ENCODE data around the gene SPCS1.

SPCS1 gene

DNA sequence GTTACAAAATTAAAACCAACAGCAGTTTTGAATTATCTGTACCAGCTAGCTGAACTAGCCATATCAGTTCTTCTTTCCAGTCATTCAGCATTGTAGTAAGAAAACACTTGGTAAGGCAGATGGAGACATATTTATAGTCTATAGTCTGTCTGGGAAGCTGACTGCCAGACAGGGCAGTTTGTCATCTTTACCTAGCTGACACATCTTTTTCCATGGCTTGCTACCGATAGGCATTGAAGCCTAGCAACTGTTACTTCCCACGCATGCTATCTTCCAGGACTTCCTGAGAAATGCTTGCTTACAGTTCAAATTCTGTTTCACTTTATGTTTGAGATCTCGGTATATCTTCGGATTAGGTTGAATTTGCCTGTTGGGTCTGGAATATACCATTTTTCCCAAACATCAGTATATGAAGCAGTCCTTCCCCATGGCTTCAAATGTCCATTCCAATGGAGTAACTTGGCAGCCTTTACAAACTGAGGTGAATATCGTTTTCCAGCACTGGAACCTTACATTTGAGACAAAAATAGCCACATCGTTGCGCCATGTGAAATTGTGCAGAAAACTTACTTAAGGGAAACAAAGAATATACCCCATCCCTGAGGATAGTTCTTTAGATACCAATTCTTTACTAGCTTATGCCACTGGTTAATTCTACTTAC, 11.2 kb upstream of the SPCS1 start:
- no peak for DNase-seq (ENCODE audit: low read depth in 1 of 2, low spot score in 1 of 2)

GRCh38 chr3:52695798-52696671, 9.9 kb upstream of the SPCS1 start:
- DNase-seq (ENCODE audit: low read depth in 1 of 2, low spot score in 1 of 2): no peak

DNA sequence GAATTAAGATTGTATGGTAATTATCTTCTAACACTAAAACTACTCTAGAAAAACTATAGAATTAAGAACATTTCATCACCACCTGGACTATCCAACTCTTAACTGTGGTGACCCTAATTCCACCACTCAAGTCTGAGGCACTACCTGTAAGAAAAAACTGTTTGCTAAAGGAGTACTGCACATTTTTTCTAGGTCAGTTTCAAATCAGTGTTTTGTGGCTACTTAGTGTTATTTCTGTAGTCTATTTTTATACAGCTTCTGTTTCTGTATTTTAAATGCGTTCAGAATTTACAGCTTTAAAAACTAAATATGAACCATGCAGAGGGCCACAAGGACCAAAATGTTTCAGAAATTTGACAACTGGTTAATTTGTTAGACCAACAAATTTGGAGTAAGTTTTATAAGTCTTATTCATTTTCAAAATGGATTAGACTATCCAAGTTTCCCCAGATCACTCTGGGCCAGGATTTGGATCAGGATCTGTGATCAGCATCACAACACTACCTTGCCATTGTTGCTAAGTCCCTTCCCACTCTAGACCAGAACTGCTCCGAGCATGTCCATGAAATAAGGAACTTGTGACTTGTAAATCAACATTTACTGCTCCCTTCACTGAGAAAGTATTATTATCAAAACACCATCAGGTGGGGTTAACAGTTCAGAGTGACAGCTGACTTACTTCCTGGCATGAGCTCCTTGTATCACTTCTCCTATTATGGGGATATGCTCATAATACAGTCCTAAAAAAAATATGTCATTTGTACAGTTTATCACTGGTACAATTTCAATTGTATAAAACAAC, 8.9 kb upstream of the SPCS1 start:
- no peak for DNase-seq (ENCODE audit: low read depth in 1 of 2, low spot score in 1 of 2)

GRCh38 chr3:52697632-52697965, 8.3 kb upstream of the SPCS1 start:
- no peak for DNase-seq (ENCODE audit: low read depth in 1 of 2, low spot score in 1 of 2)

DNA sequence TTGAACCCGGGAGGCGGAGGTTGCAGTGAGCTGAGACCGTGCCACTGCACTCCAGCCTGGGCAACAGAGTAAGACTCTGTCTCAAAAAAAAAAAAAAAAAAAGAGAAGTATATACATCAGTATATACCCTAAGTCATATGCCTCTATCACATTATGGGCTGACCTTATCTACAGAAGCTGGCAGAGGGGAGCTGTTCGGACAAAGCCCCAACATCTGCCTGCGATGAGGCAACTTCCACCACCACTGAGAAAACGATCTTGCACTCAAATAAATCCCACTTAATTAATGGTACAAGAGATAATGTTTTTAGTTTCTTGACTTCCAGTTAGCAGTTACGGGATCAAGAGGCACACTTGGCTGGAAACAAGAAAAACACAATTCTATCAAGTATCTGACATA, 2.6 kb upstream of the SPCS1 start:
- no peak for DNase-seq (ENCODE audit: low read depth in 1 of 2, low spot score in 1 of 2)

DNA sequence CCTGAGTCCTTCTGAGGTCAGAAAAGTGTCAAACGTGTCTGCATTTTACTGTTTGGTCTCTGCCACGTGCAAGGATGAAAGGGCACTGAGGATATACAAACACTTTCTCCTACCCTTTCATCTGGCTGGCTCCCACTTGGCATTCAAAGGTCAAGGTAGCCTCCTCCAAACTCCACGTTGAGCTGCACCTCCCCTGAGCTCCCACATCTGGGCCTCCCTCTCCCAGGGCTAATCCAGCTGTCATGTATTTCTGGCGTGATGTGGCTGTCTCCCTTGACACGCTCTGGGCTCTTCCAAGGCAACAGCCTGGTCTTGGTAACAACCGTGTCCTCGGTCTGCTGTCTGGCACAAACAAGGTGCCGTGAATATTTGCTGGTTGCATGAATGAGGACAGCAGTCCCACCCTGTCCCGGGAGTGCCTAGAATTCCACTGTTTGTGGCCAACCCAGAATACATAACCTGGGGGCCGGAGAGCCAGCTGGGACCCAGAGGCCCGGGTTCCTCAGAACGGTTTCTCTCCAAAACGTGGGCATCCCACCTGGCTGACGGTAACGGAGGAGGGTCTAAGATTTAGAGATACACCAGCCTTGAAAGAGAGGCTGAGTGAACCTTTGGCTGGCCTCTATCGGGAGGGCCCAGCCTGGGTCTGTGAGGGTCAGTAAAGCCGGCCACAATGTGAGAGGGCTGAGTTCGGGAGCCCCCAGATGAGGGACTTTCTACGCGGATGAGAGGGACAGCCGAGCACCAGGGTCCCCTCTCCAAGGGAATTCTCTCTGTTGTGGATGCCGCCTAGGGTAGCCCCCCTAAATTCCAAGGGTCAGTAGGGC, 1.1 kb upstream of the SPCS1 start:
- no peak for DNase-seq (ENCODE audit: low read depth in 1 of 2, low spot score in 1 of 2)

DNA sequence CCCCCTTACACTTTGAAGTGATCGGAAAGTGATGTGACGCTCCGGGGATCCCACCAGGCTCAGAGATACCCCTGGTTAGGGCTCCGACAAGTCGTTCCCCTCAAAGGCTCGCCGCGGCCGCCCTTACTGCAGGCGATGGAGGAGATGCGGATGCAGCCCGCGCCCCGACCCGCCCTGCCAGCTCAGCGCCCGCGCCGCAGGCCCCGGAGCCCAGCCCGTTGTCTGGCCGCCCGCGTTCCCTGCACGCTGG, 543 bp upstream of the SPCS1 start:
- no peak for DNase-seq (ENCODE audit: low read depth in 1 of 2, low spot score in 1 of 2)

DNA sequence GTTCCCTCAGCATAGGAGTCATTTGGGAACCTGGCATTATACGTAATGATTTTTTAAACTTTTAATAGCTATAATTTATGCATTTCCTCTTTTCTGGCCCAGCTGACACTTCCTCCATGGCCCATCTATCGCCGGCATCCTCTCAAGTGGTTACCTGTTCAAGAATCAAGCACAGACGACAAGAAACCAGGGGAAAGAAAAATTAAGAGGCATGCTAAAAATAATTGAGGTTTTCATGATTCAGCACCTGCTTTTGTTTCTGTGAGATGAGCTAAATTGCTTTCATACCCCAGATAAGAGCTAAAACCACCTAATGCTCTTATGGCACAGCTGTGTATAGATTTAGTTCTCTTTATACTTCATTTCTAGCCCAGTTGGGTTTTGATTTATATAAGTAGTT, 1.7 kb downstream of the SPCS1 start:
- no peak for DNase-seq (ENCODE audit: low read depth in 1 of 2, low spot score in 1 of 2)

- DNase-seq (ENCODE audit: low read depth in 1 of 2, low spot score in 1 of 2): no peak
These were observed 4.6 kb downstream of the SPCS1 start for GRCh38 chr3:52710512-52710911.

DNA sequence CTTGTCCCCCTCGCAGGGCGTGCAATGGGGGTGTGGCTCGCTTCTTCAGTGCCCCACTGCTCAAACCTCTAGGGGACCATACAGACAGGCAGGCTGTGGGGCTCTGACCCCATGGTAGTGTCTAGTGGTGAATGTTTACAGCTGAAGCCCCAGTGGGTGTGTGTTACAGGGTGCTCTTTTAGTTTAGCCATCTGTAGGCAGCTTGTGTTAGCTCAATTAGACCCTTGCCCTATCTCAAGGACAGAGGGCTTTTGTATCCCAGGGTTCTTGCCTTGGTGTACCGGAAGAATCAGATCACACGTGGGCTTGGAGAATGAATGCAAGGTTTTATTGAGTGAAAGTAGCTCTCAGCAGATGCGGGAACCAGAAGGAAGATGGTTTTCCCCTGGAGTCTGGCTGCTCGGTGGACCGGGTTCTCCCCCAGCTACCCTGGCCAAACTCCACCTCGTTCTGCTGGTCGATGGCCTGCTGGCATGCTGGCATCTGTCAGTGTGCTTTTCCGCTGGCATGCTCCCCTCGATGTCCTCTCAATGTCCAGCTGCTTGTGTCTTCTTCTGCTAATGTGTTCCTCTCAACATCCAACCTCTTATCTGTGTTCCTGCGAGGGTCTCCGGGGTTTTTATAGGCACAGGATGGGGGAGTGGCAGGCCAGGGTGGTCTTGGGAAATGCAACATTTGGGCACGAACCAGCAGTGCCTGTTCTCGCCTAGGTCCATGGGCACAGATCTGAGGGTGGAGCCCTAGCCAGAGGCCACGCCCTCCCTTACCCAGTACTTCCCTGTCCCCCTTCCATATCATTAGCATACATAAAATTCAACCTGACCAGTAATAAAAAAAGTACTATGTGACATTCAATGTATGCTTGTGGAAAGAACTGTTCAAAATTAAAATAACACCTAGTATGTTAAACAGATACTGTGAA, 6.6 kb downstream of the SPCS1 start:
- DNase-seq (ENCODE audit: low read depth in 1 of 2, low spot score in 1 of 2): no peak

DNA sequence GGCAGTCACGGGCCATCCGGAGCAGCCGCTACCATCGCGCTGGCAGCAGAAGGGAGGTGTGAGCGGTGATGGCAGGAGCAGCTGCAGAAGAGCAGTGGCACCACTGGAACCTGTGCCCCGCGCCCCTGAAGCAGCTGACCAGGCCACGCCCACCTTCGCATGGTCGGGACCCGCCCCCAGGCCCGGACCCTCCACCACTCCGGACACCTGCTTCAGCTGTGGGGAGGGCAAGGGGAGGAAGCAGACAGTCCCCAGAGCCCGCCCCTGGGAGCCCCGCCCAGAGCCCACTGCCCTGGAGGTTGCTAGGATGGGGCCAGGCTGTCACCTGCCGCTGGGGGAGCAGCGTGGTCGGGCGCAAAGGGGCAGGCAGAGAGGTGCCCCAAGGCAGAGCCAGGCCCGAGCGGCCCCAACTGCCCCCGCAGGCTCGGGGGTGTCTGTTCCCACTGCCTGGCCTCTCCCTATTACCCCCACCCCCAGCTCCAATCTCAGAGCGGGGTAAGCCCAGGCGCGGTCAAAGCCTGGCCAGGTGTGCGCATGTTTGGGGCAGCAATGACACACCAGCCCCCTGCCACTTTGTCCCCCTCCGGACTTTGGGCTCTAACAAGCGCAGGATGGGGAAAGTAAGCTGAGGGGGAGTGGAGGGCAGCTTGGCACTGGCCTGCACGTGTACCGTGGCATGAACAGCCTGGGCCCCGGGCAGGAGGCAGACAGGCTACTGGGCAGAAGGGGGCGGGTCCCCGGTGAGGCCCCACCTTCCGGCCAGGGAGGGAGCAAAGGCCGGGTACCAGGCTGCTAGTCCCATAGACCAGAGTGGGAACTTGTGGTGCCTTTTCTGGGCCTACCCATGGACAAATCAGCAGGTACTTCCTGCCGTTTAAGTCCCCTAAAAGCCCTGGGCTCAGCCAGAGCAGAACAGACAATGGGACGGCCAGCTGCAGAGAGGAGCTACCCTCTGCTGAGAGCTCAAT, 8.7 kb downstream of the SPCS1 start:
- DNase-seq (ENCODE audit: low read depth in 1 of 2, low spot score in 1 of 2): no peak

DNA sequence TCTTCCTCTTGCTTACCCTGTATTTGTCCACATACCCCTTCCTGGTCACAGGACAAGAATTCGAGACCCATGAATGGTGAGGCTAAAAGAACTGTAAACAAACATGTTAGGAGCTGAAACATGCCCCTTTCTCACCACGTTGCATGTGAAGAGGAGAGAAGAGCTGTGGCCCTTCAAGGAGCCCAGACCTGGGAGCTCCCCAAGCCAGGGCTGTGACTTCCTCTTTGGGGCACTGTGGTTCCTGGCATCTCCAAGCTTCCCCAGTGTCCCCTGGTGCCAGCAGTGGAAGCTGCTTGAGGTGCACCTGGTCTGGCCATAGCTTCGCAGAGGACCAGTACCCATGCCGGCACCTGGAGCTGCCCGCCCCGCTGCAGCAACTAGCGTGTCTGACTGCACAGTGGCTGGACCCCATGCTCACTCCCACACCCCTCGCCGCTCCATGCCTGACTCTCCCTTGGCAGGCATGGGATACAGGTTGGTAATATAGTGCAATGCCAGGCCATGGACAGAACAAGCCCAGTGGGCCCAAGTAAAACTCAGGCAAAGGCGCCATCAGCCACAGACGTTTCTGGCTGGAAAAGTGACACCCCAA, 9.9 kb downstream of the SPCS1 start:
- no peak for DNase-seq (ENCODE audit: low read depth in 1 of 2, low spot score in 1 of 2)

DNA sequence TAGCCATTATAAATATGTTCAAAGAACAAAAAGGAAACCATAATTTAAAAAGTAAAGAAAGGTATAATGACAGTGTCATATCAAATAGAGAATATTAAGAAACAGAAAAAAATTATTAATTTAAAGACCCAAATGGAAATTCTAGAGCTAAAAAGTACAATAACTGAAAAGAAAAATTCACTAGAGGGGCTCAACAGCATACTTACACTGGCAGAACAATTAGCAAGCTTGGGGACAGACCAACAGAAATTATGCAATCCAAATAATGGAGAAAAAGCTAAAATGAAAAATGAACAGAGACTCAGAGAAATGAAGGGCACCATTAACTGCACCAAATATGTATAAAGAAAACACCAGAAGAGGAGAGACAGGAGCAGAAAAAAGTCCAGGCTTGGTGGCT, 13.7 kb downstream of the SPCS1 start:
- DNase-seq (ENCODE audit: low read depth in 1 of 2, low spot score in 1 of 2): no peak

- no peak for DNase-seq (ENCODE audit: low read depth in 1 of 2, low spot score in 1 of 2)
These were observed 15.3 kb downstream of the SPCS1 start for GRCh38 chr3:52721002-52721729.

DNA sequence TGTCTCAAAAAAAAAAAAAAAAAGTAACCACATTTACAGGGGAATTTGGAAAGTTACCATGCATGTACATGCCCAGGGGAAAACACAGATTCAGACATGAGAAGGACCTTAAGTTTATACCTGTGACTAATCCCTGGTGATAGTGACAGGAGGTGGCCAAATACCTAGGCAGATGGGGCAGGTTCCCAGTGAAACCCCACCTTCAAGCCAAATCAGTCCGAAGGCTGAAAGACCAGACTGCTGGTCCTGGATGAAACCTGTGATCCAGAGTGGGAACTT, 15.8 kb downstream of the SPCS1 start:
- no peak for DNase-seq (ENCODE audit: low read depth in 1 of 2, low spot score in 1 of 2)

DNA sequence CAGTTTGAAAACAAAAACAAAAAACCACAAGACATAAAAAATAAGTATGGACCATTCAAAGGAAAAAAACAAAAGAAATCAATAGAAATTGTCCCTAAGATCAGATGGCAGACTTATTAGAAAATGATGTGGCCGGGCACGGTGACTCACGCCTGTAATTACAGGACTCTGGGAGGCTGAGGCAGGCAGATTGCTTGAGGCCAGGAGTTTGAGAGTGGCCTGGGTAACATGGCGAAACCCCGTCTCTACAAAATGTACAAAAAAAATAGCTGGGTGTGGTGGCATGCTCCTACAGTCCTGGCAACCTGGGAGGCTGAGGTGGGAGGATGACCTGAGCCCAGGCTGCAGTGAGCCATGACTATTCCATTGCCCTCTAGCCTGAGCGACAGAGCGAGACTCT, 16.6 kb downstream of the SPCS1 start:
- DNase-seq (ENCODE audit: low read depth in 1 of 2, low spot score in 1 of 2): no peak

DNA sequence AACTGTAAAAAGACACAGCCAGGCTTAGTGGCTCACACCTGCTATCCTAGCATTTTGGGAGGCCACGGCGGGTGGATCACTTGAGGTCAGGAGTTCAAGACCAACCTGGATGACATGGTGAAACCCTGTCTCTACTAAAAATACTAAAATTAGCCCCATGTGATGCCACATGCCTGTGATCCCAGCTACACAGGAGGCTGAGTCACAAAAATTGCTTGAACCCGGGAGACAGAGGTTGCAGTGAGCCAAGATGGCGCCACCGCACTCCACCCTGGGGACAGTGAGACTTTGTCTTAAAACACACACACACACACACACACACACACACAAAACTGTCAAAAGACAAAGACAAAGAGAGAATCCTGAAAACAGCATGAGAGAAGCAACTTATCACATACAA, 18.0 kb downstream of the SPCS1 start:
- DNase-seq (ENCODE audit: low read depth in 1 of 2, low spot score in 1 of 2): no peak

DNA sequence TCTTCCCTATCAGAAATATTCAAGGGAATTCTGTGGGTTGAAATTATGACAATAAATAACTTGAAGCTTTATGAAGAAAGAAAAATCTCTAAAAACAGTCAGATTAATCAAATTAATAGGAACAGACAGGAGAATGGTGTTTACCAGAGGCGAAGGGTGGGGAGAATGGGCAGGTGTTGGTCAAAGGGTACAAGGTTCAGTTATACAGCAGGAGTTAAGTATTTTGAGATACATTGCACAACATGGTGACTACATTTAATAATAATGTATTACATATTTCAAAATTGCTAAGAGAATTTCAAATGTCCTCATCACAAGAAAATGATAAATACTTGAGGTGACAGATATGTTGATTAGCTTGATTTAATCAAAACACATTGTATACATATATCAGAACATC, 18.6 kb downstream of the SPCS1 start:
- DNase-seq (ENCODE audit: low read depth in 1 of 2, low spot score in 1 of 2): no peak
